Stimulated activated CD8-positive, alpha-beta memory T cell treated with anti-CD3 and anti-CD28 coated beads, Interleukin-12 subunit alpha, Interleukin-12 subunit beta, amount 100 ng/mL, for 1 hour (primary cell): ENCODE results near the gene LRP1.

Experiments
- DNase-seq: peaks from one replicate; pipeline ENCODE4 v3.0.0-alpha.2; 2020; ENCODE audit warnings: low read depth

Gene LRP1

GRCh38 chr12:57135527-57136326 lies 7.4 kb downstream of the LRP1 start:
- no peak for DNase-seq

GRCh38 chr12:57138526-57139272 lies 10.4 kb downstream of the LRP1 start:
- no peak for DNase-seq

GRCh38 chr12:57139796-57140649 lies 11.7 kb downstream of the LRP1 start:
- no peak for DNase-seq

GRCh38 chr12:57141249-57141648 lies 13.0 kb downstream of the LRP1 start:
- no peak for DNase-seq

GRCh38 chr12:57142121-57142520 lies 13.8 kb downstream of the LRP1 start:
- no peak for DNase-seq

GRCh38 chr12:57142727-57143126 lies 14.4 kb downstream of the LRP1 start:
- DNase-seq = no peak

GRCh38 chr12:57143454-57143853 lies 15.2 kb downstream of the LRP1 start:
- no peak for DNase-seq

GRCh38 chr12:57145460-57146059 lies 17.3 kb downstream of the LRP1 start:
- no peak for DNase-seq

GRCh38 chr12:57146092-57146491 lies 17.8 kb downstream of the LRP1 start:
- DNase-seq = no peak

GRCh38 chr12:57146961-57147944 lies 19.0 kb downstream of the LRP1 start, which contains the start of gene LRP1-AS:
TSS of gene LRP1-AS (minus strand) at chr12:57147619.
- no peak for DNase-seq

GRCh38 chr12:57148469-57149244 lies 20.4 kb downstream of the LRP1 start:
- no peak for DNase-seq

- DNase-seq = no peak
Observed at GRCh38 chr12:57149245-57149900, 21.1 kb downstream of the LRP1 start.

- DNase-seq = no peak
Observed at GRCh38 chr12:57150400-57151000, 22.2 kb downstream of the LRP1 start.

GRCh38 chr12:57151741-57152630 lies 23.7 kb downstream of the LRP1 start:
- no peak for DNase-seq

GRCh38 chr12:57152639-57153038 lies 24.4 kb downstream of the LRP1 start:
- DNase-seq = no peak

GRCh38 chr12:57153415-57153997 lies 25.2 kb downstream of the LRP1 start:
- no peak for DNase-seq

- no peak for DNase-seq
Observed at GRCh38 chr12:57154076-57154475, 25.8 kb downstream of the LRP1 start.
